Activated CD8-positive, alpha-beta memory T cell treated with anti-CD3 and anti-CD28 coated beads for 4 hours (primary cell): ENCODE data around the gene LRFN5.
"Not testable (repeated sequence)": the region's sequence is repeated elsewhere in the genome, so short reads cannot be mapped to it uniquely, and the experiment has no call there.

Experiments used
- DNase-seq, 2 donors: peaks; one replicate each; pipeline ENCODE4 v3.0.0-alpha.2; 2020; ENCODE audit warnings: low read depth in 2 of 2

The LRFN5 gene

DNA sequence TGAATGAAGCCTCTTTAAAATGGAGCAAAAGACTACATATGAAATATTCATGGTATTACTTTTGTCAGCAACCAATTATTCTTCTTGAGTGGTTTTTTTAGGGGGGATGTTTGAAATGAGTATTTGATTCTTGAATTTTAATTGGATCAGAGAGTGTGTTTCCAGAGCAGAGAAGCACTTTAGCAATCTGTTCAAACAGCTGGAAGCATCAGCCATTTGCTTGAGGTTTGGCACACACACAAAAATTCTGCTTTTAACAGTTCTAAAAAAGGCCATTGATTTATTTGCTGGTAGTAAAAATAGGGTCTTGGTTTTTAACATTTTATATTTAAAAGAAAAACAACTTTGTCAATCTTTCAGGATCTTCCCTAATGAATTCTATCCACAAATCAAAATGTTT is 292.7 kb downstream of the LRFN5 start:
- DNase-seq, result no peak

GRCh38 chr14:41900644-41901043 is 294.0 kb downstream of the LRFN5 start:
- DNase-seq, result no peak

- DNase-seq, result no peak
Measured at GRCh38 chr14:41901089-41901488, 294.4 kb downstream of the LRFN5 start.

GRCh38 chr14:41905394-41905964 is 298.8 kb downstream of the LRFN5 start:
- no peak for DNase-seq

- DNase-seq, result not testable (repeated sequence)
Measured at GRCh38 chr14:41911155-41911554, 304.5 kb downstream of the LRFN5 start.

- DNase-seq, result no peak
Measured at GRCh38 chr14:41913398-41913797, 306.7 kb downstream of the LRFN5 start.

DNA sequence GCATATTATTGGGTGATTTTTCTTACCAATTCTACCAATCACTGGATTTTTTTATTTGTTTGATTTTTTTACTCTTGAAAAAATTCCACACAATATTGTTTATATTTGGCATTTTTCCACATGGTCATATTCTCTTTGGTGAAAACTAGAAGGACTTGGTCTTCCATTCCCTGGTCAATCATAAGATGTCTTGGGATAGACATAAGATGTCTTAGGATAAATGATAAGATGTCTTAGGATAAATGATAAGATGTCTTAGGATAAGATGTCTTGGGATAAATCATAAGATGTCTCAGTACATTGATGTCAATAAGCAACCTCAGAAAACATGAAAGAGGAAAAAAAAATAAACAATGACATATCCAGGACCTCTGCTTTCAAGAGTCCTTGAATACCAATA is 309.1 kb downstream of the LRFN5 start:
- no peak for DNase-seq

DNA sequence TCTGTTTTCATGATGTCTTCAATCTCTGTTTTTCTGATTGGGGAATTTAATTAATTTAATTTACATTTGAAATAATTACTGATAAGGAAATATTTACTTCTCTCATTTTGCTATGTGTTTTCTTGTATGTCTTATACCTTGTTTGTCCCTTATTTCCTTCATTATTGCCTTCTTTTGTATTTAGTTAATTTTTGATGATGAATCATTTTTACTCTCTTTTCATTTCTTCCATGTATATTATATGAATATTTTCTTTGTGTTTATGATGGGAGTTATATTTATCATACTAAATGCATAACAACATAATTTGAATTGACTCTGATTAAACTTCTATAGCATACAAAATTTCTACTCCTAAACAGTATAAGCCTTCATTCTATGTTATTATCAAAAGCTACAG is 309.6 kb downstream of the LRFN5 start:
- no peak for DNase-seq

DNA sequence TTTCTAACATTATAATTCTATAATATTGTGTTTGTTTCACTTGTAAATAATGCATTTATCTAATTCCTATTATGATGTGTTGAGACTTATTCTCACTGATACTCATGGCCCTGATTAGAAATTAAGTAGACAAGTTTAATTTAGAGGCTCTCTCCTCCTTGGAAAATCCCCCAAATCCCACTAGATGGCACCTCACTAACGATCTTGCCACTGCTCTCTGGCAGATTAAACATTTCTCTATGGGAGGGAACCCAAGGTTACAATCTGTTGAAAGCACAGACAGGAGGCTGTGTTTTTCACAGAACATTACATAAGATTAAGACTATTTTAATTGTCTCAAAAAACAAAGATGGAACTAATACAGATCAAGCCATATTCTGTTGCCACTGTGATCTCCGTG is 318.7 kb downstream of the LRFN5 start:
- no peak for DNase-seq

GRCh38 chr14:41950428-41951151 is 343.9 kb downstream of the LRFN5 start:
- DNase-seq, result no peak
